ENCODE results near the gene ASTE1. TPM values are rescaled to one million over a fixed set of nuclear protein-coding genes. Genes with fewer than 3 reads are reported as not detected.

ASTE1 gene
- total RNA-seq, 2 experiments from 2014 or later: 11.7 to 14.2 TPM

- Histone ChIP-seq H4K20me1 (ENCODE audit: insufficient read depth, low read length) (no peaks in the 10 kb centered on the region), H3K9me2 (ENCODE audit: insufficient read depth, low read length) (no peaks in the 10 kb centered on the region), H3K4me3 (ENCODE audit: low read depth, low read length, poor library complexity, severe bottlenecking) (no peak overlapping the region), H3K79me2 (ENCODE audit: insufficient read depth, low read depth, low read length) (no peaks in the 10 kb centered on the region), H3K27ac (ENCODE audit: low read depth, low read length, poor library complexity, severe bottlenecking) (no peak overlapping the region), H3K9me3 (ENCODE audit: low read length) (no peaks in the 10 kb centered on the region), H3K36me3 (ENCODE audit: insufficient read depth, low read length) (peaks cover 71% of the 10 kb centered on the region), H3K4me2 (ENCODE audit: low read length) (no peak overlapping the region), H3K4me1 (ENCODE audit: insufficient read depth, low read length, poor library complexity, severe bottlenecking) (no peaks in the 10 kb centered on the region), H2AFZ (ENCODE audit: low read length) (no peak overlapping the region)
- TF ChIP-seq, protein P1, sequence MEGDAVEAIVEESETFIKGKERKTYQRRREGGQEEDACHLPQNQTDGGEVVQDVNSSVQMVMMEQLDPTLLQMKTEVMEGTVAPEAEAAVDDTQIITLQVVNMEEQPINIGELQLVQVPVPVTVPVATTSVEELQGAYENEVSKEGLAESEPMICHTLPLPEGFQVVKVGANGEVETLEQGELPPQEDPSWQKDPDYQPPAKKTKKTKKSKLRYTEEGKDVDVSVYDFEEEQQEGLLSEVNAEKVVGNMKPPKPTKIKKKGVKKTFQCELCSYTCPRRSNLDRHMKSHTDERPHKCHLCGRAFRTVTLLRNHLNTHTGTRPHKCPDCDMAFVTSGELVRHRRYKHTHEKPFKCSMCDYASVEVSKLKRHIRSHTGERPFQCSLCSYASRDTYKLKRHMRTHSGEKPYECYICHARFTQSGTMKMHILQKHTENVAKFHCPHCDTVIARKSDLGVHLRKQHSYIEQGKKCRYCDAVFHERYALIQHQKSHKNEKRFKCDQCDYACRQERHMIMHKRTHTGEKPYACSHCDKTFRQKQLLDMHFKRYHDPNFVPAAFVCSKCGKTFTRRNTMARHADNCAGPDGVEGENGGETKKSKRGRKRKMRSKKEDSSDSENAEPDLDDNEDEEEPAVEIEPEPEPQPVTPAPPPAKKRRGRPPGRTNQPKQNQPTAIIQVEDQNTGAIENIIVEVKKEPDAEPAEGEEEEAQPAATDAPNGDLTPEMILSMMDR (conservative IDR thresholded peaks at IDR 0.05; ENCODE audit: low read length): no peak
- TF ChIP-seq EZH2phosphoT487 (IDR thresholded peaks at IDR 0.05; ENCODE audit: borderline replicate concordance, low read depth, low read length): no peak
- ChIA-PET CTCF (ENCODE audit: unreplicated experiment) (no interaction called here), POLR2A (interaction anchor here (0.5 to 1.0 kb wide), 2 partner anchors 10 to 34 kb away, joined by 3 read pairs; no protein-coding TSS in a partner anchor)
- BruUV-seq (replicated peaks): no TSS peak
- intact Hi-C loops (cut with micrococcal nuclease; ENCODE audit: unreplicated experiment): no loop called here
- DNase-seq (ENCODE audit: low spot score): no peak
Observed at GRCh38 chr3:131008326-131008725, 18.3 kb downstream of the ASTE1 start.

DNA sequence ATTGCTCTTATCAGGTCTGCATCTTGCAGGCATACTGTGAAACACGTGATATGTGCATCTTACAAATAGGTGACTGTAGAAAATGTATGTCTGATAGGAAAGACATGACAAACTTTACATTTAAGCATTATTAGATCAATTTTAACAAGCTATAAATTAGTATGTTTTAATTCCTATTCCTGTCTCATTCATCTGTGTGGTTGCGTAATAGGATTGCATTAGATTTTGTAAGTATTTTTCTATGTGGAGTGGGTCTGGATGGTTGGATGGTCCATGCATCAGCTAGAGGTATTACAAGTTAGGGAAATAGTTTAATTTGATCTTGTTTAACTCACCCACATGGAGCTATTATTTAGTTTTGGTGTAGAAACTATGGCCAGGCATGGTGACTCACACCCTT is 18.8 kb downstream of the ASTE1 start:
- no peak overlapping the region for H2AFZ ChIP-seq (ENCODE audit: low read length)
- H3K79me2 ChIP-seq (ENCODE audit: insufficient read depth, low read depth, low read length): no peaks in the 10 kb centered on the region
- H3K27ac ChIP-seq (ENCODE audit: low read depth, low read length, poor library complexity, severe bottlenecking): no peak overlapping the region
- intact Hi-C loops (cut with micrococcal nuclease; ENCODE audit: unreplicated experiment): no loop called here
- peaks cover 71% of the 10 kb centered on the region for H3K36me3 ChIP-seq (ENCODE audit: insufficient read depth, low read length)
- no peak overlapping the region for H3K4me3 ChIP-seq (ENCODE audit: low read depth, low read length, poor library complexity, severe bottlenecking)
- POLR2A ChIA-PET: interaction anchor here (0.5 to 1.0 kb wide), 3 partner anchors 9 to 165 kb away, joined by 3 read pairs; no protein-coding TSS in a partner anchor
- H3K9me2 ChIP-seq (ENCODE audit: insufficient read depth, low read length): no peaks in the 10 kb centered on the region
- H4K20me1 ChIP-seq (ENCODE audit: insufficient read depth, low read length): no peaks in the 10 kb centered on the region
- CTCF ChIA-PET (ENCODE audit: unreplicated experiment): no interaction called here
- H3K9me3 ChIP-seq (ENCODE audit: low read length): no peaks in the 10 kb centered on the region
- H3K4me2 ChIP-seq (ENCODE audit: low read length): no peak overlapping the region
- TF ChIP-seq, protein P1 (conservative IDR thresholded peaks at IDR 0.05; ENCODE audit: low read length): no peak
- TF ChIP-seq EZH2phosphoT487 (IDR thresholded peaks at IDR 0.05; ENCODE audit: borderline replicate concordance, low read depth, low read length): no peak
- no TSS peak for BruUV-seq (replicated peaks)
- H3K4me1 ChIP-seq (ENCODE audit: insufficient read depth, low read length, poor library complexity, severe bottlenecking): no peaks in the 10 kb centered on the region
- no peak for DNase-seq (ENCODE audit: low spot score)

GRCh38 chr3:131007256-131007655 is 19.4 kb downstream of the ASTE1 start:
- TF ChIP-seq EZH2phosphoT487 (IDR thresholded peaks at IDR 0.05; ENCODE audit: borderline replicate concordance, low read depth, low read length): no peak
- TF ChIP-seq, protein P1 (conservative IDR thresholded peaks at IDR 0.05; ENCODE audit: low read length): no peak
- H3K4me2 ChIP-seq (ENCODE audit: low read length): no peak overlapping the region
- intact Hi-C loops (cut with micrococcal nuclease; ENCODE audit: unreplicated experiment): no loop called here
- CTCF ChIA-PET (ENCODE audit: unreplicated experiment): no interaction called here
- DNase-seq (ENCODE audit: low spot score): no peak
- H3K79me2 ChIP-seq (ENCODE audit: insufficient read depth, low read depth, low read length): no peaks in the 10 kb centered on the region
- no peaks in the 10 kb centered on the region for H3K9me2 ChIP-seq (ENCODE audit: insufficient read depth, low read length)
- no peaks in the 10 kb centered on the region for H4K20me1 ChIP-seq (ENCODE audit: insufficient read depth, low read length)
- H3K4me1 ChIP-seq (ENCODE audit: insufficient read depth, low read length, poor library complexity, severe bottlenecking): no peaks in the 10 kb centered on the region
- H3K9me3 ChIP-seq (ENCODE audit: low read length): no peaks in the 10 kb centered on the region
- no peak overlapping the region for H3K4me3 ChIP-seq (ENCODE audit: low read depth, low read length, poor library complexity, severe bottlenecking)
- POLR2A ChIA-PET: interaction anchor here (0.5 to 1.0 kb wide), 3 partner anchors 9 to 298 kb away, joined by 3 read pairs; no protein-coding TSS in a partner anchor
- no peak overlapping the region for H2AFZ ChIP-seq (ENCODE audit: low read length)
- no TSS peak for BruUV-seq (replicated peaks)
- H3K36me3 ChIP-seq (ENCODE audit: insufficient read depth, low read length): peaks cover 72% of the 10 kb centered on the region
- no peak overlapping the region for H3K27ac ChIP-seq (ENCODE audit: low read depth, low read length, poor library complexity, severe bottlenecking)
